Nephron progenitor cell (in vitro differentiated cells): ENCODE measurements around the gene FABP6.

Experiments used
- DNase-seq: peaks from one replicate; pipeline ENCODE4 v3.0.0; 2021
- H3K27ac Mint-ChIP-seq: 2 replicates; pipeline ENCODE4 v1.8.0; 2021; ENCODE audit warnings: mild to moderate bottlenecking, moderate library complexity, mixed read lengths
- H3K27me3 Mint-ChIP-seq: 2 replicates; pipeline ENCODE4 v1.8.0; 2021; ENCODE audit warnings: mild to moderate bottlenecking, low read depth, mixed read lengths; ENCODE audit not compliant: poor library complexity
- H3K36me3 Mint-ChIP-seq: 2 replicates; pipeline ENCODE4 v1.8.0; 2021; ENCODE audit warnings: low read depth, mixed read lengths
- H3K4me1 Mint-ChIP-seq: 2 replicates; pipeline ENCODE4 v1.8.0; 2021; ENCODE audit warnings: mixed read lengths
- H3K4me3 Mint-ChIP-seq: 2 replicates; pipeline ENCODE4 v1.8.0; 2021; ENCODE audit warnings: mild to moderate bottlenecking, moderate library complexity, mixed read lengths
- H3K9me3 Mint-ChIP-seq: 2 replicates; pipeline ENCODE4 v1.8.0; 2021; ENCODE audit warnings: mild to moderate bottlenecking, moderate library complexity, mixed read lengths
- TF ChIP-seq, protein P1 (sequence below): fragments of 200-600 bp; sonication (generic); IDR thresholded peaks from 2 replicates; pipeline ENCODE4 v1.5.0; 2021; ENCODE audit warnings: antibody characterized with exemption

FABP6 gene

GRCh38 chr5:160250826-160251225, 21.5 kb downstream of the FABP6 start:
- no peak for DNase-seq
- Mint-ChIP-seq H3K27me3 (no peaks in the 10 kb centered on the region), H3K4me1 (peaks cover 10% of the 10 kb centered on the region), H3K27ac (peak overlapping the region; percentile 74), H3K36me3 (peaks cover 40% of the 10 kb centered on the region), H3K9me3 (no peaks in the 10 kb centered on the region), H3K4me3 (no peak overlapping the region)
- TF ChIP-seq, protein P1, sequence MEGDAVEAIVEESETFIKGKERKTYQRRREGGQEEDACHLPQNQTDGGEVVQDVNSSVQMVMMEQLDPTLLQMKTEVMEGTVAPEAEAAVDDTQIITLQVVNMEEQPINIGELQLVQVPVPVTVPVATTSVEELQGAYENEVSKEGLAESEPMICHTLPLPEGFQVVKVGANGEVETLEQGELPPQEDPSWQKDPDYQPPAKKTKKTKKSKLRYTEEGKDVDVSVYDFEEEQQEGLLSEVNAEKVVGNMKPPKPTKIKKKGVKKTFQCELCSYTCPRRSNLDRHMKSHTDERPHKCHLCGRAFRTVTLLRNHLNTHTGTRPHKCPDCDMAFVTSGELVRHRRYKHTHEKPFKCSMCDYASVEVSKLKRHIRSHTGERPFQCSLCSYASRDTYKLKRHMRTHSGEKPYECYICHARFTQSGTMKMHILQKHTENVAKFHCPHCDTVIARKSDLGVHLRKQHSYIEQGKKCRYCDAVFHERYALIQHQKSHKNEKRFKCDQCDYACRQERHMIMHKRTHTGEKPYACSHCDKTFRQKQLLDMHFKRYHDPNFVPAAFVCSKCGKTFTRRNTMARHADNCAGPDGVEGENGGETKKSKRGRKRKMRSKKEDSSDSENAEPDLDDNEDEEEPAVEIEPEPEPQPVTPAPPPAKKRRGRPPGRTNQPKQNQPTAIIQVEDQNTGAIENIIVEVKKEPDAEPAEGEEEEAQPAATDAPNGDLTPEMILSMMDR, result no peak

DNA sequence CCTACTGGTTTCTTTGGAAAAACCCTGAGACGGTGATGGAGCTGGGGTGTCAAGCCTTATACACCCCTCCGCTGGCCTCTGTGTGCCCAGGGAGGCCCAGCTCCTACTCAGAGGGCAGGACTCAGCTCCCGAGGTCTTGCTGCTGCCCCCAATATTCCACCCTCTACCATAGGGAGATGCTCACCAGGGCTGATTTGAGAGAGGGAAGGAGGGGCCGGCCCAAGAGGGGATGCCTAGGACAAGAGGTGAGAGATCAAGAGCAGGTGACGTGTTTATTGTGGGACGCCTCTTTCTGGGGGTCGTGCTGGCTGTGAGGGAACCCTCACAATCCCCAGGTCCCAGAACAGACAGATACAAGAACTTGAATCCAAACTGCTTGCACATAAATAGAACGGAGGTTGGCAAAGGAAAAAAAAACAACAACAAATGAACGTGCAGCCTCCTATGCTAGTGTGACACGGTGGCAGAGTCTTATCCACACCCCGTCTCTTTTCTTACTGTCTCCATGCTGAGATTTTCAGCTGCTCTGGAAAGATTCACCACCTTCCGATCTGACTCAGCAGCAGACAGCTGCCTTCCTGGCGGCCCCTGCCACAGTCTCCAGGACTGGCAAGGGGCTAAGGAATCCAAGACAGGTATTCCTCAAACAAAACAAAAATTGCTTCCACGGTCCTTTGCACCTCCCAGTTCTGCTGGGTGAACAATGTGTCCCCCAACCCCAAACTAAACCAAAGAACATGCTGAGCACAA, 22.3 kb downstream of the FABP6 start:
- peaks cover 48% of the 10 kb centered on the region for H3K36me3 Mint-ChIP-seq
- H3K27me3 Mint-ChIP-seq, result no peaks in the 10 kb centered on the region
- no peaks in the 10 kb centered on the region for H3K9me3 Mint-ChIP-seq
- no peak for DNase-seq
- peak overlapping the region; percentile 74 for H3K27ac Mint-ChIP-seq
- no peak overlapping the region for H3K4me3 Mint-ChIP-seq
- TF ChIP-seq, protein P1, result no peak
- peaks cover 5% of the 10 kb centered on the region for H3K4me1 Mint-ChIP-seq

GRCh38 chr5:160252916-160253315, 23.6 kb downstream of the FABP6 start:
- TF ChIP-seq, protein P1, result no peak
- Mint-ChIP-seq H3K9me3 (no peaks in the 10 kb centered on the region), H3K4me3 (no peak overlapping the region), H3K36me3 (peaks cover 59% of the 10 kb centered on the region), H3K27me3 (no peaks in the 10 kb centered on the region), H3K27ac (peak overlapping the region; percentile 92), H3K4me1 (peaks cover 5% of the 10 kb centered on the region)
- DNase-seq, result no peak

GRCh38 chr5:160253441-160253840, 24.1 kb downstream of the FABP6 start:
- no peaks in the 10 kb centered on the region for H3K9me3 Mint-ChIP-seq
- TF ChIP-seq, protein P1, result no peak
- H3K4me1 Mint-ChIP-seq, result peaks cover 9% of the 10 kb centered on the region
- H3K4me3 Mint-ChIP-seq, result no peak overlapping the region
- H3K36me3 Mint-ChIP-seq, result peaks cover 64% of the 10 kb centered on the region
- H3K27me3 Mint-ChIP-seq, result no peaks in the 10 kb centered on the region
- DNase-seq, result no peak
- H3K27ac Mint-ChIP-seq, result peak overlapping the region; percentile 92

- Mint-ChIP-seq H3K4me1 (peaks cover 18% of the 10 kb centered on the region), H3K4me3 (no peak overlapping the region), H3K9me3 (no peaks in the 10 kb centered on the region), H3K36me3 (peaks cover 76% of the 10 kb centered on the region), H3K27me3 (no peaks in the 10 kb centered on the region), H3K27ac (no peak overlapping the region)
- no peak for DNase-seq
- TF ChIP-seq, protein P1, result no peak
Measured at GRCh38 chr5:160254706-160255105, 25.4 kb downstream of the FABP6 start.

GRCh38 chr5:160259341-160259740, 30.0 kb downstream of the FABP6 start:
- peaks cover 44% of the 10 kb centered on the region for H3K36me3 Mint-ChIP-seq
- peak overlapping the region; percentile 75 for H3K27ac Mint-ChIP-seq
- H3K4me3 Mint-ChIP-seq, result no peak overlapping the region
- H3K9me3 Mint-ChIP-seq, result no peaks in the 10 kb centered on the region
- DNase-seq, result no peak
- TF ChIP-seq, protein P1, result no peak
- H3K4me1 Mint-ChIP-seq, result peaks cover 57% of the 10 kb centered on the region
- H3K27me3 Mint-ChIP-seq, result no peaks in the 10 kb centered on the region
